Fibroblast of skin of scalp (primary cell): Measurements from ENCODE around the gene GPBAR1.
"Not testable (repeated sequence)": the region's sequence is repeated elsewhere in the genome, so short reads cannot be mapped to it uniquely, and the experiment has no call there.

Experiments used
- DNase-seq: peaks from one replicate; pipeline ENCODE4 v3.0.0-alpha.2; 2013

GPBAR1 gene

GRCh38 chr2:218311541-218312266 lies 50.9 kb downstream of the GPBAR1 start:
- DNase-seq, result not testable (repeated sequence)

GRCh38 chr2:218312267-218312756 lies 51.5 kb downstream of the GPBAR1 start:
- DNase-seq, result no peak

GRCh38 chr2:218313356-218313755 lies 52.5 kb downstream of the GPBAR1 start:
- DNase-seq, result no peak
